Measurements from ENCODE around the gene TMEM131L.

GRCh38 chr4:153622093-153622492 is 155.9 kb downstream of the TMEM131L start:
- no peak for TF ChIP-seq CTCF (IDR thresholded peaks at IDR 0.05)
- TF ChIP-seq ZFX (IDR thresholded peaks at IDR 0.05; ENCODE audit: borderline replicate concordance): no peak
